Subcutaneous adipose tissue (tissue), 4 donors: ENCODE data around the gene OLFM1. TPM values are rescaled to one million over a fixed set of nuclear protein-coding genes. Genes with fewer than 3 reads are reported as not detected.

Source experiments
- total RNA-seq, 4 donors: library from RNA; depleted of rRNA; stranded (reverse); fragments of >200 nt; gene quantifications; one replicate each; pipeline ENCODE4 v1.1.0, GENCODE V29; 2016
- TF ChIP-seq, protein P1 (sequence below): fragments of 450-650 bp; IDR thresholded peaks from one replicate; pipeline ENCODE4 v1.5.1; 2016; ENCODE audit warnings: low read depth, mild to moderate bottlenecking, control low read depth, antibody characterized with exemption, moderate library complexity

The OLFM1 gene
- total RNA-seq, 4 donors from 2014 or later: 10.9 to 25.6 (median 22.8) TPM

DNA sequence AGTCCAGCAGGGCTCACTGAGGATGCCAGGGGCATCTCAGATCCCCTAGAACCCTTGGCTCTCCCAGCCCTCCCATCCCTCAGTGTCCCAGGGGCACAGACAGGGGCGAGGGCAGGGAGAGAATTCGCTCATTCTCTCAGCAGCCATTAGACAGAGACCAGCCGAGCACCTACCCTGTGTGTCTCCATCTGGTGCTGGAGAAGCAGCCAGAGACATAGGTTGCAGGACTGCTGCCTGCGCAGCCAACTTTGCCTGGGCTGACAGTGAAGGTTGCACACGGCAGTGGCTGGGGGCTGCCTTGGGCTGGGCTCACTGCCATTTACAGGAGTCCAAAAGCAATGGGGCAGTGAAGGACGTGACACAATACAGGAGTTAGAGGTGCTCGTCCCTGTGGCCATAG, 60.9 kb downstream of the OLFM1 start:
- TF ChIP-seq, protein P1, sequence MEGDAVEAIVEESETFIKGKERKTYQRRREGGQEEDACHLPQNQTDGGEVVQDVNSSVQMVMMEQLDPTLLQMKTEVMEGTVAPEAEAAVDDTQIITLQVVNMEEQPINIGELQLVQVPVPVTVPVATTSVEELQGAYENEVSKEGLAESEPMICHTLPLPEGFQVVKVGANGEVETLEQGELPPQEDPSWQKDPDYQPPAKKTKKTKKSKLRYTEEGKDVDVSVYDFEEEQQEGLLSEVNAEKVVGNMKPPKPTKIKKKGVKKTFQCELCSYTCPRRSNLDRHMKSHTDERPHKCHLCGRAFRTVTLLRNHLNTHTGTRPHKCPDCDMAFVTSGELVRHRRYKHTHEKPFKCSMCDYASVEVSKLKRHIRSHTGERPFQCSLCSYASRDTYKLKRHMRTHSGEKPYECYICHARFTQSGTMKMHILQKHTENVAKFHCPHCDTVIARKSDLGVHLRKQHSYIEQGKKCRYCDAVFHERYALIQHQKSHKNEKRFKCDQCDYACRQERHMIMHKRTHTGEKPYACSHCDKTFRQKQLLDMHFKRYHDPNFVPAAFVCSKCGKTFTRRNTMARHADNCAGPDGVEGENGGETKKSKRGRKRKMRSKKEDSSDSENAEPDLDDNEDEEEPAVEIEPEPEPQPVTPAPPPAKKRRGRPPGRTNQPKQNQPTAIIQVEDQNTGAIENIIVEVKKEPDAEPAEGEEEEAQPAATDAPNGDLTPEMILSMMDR: no peak

DNA sequence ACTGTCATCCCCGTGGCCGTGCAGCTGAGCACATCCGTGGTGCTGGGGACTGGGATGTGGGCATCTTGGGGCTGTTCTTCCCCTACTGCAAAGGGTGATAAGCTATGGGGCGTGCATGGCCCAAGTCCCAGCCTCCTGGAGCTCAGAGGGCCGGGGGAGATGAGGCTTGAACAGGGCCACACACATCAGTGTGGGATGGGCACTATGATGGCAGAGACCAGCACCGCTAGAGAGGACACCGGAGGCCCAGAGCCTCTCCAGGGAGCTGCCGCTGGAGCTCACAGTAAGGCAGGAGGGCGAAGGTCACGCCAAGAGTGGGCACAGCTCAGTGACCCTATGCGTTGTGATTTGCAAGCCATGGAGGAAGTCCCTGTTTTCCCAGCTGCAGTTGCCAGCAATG, 63.5 kb downstream of the OLFM1 start:
- TF ChIP-seq, protein P1: no peak

DNA sequence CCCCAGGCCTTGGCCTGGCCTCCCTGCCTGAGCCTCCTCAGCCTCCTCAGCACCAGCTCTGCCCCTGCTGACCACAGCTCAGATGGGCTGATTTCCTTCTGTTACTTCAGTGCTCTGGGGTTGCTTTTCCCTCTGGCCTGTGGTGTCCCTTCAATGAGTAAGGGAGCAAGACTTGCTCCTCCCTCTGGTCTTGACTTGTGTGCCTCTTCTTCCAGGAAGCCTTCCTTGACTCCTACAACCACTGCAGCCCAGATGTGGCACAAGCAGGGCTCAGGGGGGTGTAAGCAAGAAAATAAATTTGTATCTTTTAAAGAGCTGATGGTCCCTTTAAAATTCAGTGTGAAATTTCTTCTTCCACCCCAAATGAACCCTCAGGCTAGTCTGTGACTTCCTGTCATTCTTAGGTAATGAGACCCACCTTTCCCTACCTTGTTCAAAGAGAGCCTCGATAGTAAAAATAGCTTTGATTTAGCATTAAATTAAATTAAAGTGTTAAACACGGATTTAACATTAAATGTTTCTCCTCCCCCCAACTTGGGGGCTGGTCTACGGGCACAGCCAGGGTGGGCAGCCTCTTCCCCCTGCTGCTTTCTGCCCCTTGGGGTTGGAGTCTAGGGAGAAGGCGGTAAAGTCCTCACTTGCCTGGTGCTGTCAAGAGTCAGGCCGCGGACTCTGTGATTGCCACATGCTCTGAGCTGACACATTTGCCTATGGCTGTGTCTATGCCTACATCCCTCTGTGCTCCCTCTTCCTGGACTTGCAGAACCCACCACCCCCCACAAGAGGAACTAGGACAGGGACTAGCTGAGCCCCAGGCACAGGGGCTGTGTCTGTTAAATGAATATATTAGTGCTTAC, 64.5 kb downstream of the OLFM1 start:
- TF ChIP-seq, protein P1: no peak

DNA sequence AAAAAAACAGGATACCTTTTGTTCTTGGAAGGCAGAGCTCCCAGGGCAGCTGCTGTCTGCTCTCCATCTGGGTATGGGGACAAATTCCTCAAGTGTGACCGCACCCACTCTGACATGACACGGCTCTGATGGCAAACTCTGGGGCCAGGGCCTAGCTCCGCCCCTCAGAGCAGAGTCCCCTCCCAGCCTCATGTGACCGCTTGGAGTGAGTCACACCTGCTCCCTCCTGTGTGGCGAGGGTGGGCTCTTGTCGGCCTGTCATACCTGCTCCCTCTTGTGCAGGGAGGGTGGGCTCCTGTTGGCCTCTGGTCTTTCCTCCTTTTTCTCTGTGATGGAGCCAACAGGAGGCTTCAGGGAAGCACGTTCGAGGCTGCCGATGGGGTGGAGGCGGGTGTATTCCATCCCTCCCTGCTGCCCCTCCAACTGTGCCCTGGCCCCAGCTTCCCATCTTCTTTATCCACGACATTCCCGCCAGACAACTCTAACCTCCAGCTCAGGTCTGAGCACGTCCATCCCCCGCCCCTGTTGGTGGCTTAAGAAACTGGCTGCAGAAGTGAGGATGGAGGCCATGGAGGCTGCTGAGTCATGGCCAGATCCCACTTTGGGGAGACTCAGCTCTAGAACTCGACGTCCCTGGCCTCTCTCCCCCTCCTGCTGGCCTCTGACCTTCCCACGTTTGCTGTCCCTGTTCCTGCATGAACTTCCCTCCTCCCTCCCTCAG, 65.3 kb downstream of the OLFM1 start:
- TF ChIP-seq, protein P1: no peak

DNA sequence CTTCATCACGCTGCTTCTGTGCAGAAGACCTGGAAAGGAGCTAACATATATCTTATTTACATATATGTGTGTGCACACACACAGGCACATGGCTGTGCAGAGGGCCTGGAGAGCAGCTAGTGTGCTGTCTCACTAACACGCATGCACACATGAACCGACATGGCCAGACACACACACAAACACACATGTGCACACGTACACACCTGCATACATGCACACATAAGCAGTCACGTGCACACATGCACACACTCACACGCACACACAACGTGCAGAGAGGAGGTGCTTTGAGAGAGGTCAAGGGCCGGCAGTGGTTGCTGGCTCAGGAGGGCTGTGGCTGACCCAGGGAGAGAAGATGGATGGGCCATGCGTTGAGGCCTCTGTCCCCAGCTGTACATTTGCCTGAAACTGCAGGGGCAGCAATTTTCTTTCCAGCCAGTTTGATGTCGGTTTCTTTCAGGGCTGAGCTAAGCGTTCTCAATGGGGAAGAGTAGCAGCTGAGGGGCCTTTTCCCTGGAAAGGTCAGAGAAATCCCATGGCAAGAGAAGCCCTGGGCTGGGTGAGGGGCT, 66.7 kb downstream of the OLFM1 start:
- TF ChIP-seq, protein P1: no peak

DNA sequence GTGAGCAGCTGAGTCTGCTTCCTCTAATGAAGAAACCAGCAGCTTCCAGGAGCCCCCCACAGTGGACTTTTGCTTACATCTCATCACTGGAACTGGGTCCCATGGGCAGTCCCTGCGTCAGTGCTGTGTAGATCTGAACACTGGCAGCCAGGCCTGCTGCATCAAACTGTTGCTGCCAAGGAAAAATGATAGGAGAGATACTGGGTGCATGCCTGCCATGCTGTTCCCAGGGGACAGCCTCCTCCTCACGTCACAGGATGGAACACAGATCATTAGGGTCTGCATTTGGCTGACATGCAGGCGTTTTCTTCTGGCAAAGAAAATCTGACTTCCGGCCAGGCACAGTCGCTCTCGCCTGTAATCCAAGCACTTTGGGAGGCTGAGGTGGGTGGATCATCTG, 67.9 kb downstream of the OLFM1 start:
- TF ChIP-seq, protein P1: no peak
